Amniotic stem cell (primary cell): ENCODE results near the gene HMGB4.

Source experiments
- DNase-seq: peaks from one replicate; lab custom pipeline; 2025; lab: John Stamatoyannopoulos, UW

HMGB4 gene

GRCh38 chr1:33863779-33864178 is at the start of gene HMGB4:
Gene HMGB4, plus strand, starts transcription at chr1:33864079. Its CDS starts 113 bp downstream, at chr1:33864192.
- no peak for DNase-seq

GRCh38 chr1:33814166-33814565 is 49.7 kb upstream of the HMGB4 start:
- DNase-seq = no peak

- no peak for DNase-seq
These were observed 48.8 kb upstream of the HMGB4 start for GRCh38 chr1:33815061-33815460.

- no peak for DNase-seq
These were observed 45.8 kb upstream of the HMGB4 start for GRCh38 chr1:33818071-33818470.

- no peak for DNase-seq
These were observed 44.5 kb upstream of the HMGB4 start for GRCh38 chr1:33819290-33819912.

- no peak for DNase-seq
These were observed 44.0 kb upstream of the HMGB4 start for GRCh38 chr1:33819913-33820311.

- no peak for DNase-seq
These were observed 43.1 kb upstream of the HMGB4 start for GRCh38 chr1:33820804-33821203.

GRCh38 chr1:33821291-33821690 is 42.6 kb upstream of the HMGB4 start:
- DNase-seq = no peak

- no peak for DNase-seq
These were observed 41.5 kb upstream of the HMGB4 start for GRCh38 chr1:33822396-33822795.

GRCh38 chr1:33823401-33823800 is 40.5 kb upstream of the HMGB4 start:
- DNase-seq = no peak

- no peak for DNase-seq
These were observed 40.0 kb upstream of the HMGB4 start for GRCh38 chr1:33823830-33824229.

- DNase-seq = no peak
These were observed 39.6 kb upstream of the HMGB4 start for GRCh38 chr1:33824321-33824720.

- DNase-seq = no peak
These were observed 38.9 kb upstream of the HMGB4 start for GRCh38 chr1:33824971-33825370.

GRCh38 chr1:33825506-33825905 is 38.4 kb upstream of the HMGB4 start:
- no peak for DNase-seq

- DNase-seq = no peak
These were observed 37.6 kb upstream of the HMGB4 start for GRCh38 chr1:33826311-33826710.

- DNase-seq = no peak
These were observed 37.2 kb upstream of the HMGB4 start for GRCh38 chr1:33826711-33827110.

- DNase-seq = no peak
These were observed 35.8 kb upstream of the HMGB4 start for GRCh38 chr1:33828059-33828458.

- no peak for DNase-seq
These were observed 35.2 kb upstream of the HMGB4 start for GRCh38 chr1:33828654-33829053.

- DNase-seq = no peak
These were observed 27.0 kb upstream of the HMGB4 start for GRCh38 chr1:33836911-33837310.

GRCh38 chr1:33837635-33838034 is 26.2 kb upstream of the HMGB4 start:
- DNase-seq = no peak

GRCh38 chr1:33841494-33841893 is 22.4 kb upstream of the HMGB4 start:
- DNase-seq = no peak

- no peak for DNase-seq
These were observed 21.5 kb upstream of the HMGB4 start for GRCh38 chr1:33842348-33842747.

- DNase-seq = no peak
These were observed 19.7 kb upstream of the HMGB4 start for GRCh38 chr1:33844166-33844565.

GRCh38 chr1:33846861-33847260 is 17.0 kb upstream of the HMGB4 start:
- no peak for DNase-seq
